Activated gamma-delta T cell (primary cell): Measurements from ENCODE around the gene AAMDC.
"Not testable (repeated sequence)": the region's sequence is repeated elsewhere in the genome, so short reads cannot be mapped to it uniquely, and the experiment has no call there.

ENCODE experiments used
- DNase-seq: peaks from one replicate; lab custom pipeline; 2025; lab: John Stamatoyannopoulos, UW

Gene AAMDC

DNA sequence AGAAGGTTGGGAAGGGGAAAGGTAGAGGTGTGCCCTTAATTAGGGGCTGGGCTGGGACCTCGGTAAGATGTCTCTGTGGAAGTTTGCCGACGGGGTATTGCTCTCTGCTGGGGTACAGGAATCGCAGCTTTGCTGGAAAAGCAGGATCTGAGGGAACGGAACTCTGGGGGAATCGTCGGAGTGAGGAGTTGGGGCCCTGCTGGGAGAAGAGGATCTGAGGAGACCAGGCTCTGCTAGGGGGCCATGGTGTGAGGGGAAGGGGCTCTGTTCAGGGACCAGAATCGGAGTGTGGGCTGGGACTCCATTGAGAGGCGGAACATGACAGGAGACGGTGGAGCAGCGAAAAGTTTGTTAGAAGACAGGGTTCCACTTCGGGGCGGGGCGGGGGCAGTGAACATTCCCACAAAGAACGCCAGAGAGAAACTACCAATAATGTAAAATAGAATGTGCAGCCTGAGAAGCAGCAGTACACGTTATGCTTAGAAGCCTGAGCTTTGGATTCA, 456 bp downstream of the AAMDC start:
- no peak for DNase-seq

DNA sequence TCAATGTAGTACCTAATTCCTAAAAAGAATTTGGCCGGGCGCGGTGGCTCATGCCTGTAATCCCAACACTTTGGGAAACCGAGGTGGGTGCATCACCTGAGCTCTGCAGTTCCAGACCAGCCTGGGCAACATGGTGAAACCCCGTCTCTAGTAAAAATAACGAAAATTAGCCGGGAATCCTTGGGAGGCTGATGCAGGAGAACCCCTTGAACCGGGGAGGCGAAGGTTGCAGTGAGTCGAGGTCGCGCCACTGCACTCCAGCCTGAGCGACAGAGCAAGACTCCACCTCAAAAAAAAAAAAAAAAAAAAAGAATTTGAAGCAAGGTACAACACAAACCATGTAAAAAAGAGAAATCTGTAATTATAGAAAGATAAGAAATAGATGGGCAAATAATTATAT, 1.2 kb downstream of the AAMDC start:
- not testable (repeated sequence) for DNase-seq

DNA sequence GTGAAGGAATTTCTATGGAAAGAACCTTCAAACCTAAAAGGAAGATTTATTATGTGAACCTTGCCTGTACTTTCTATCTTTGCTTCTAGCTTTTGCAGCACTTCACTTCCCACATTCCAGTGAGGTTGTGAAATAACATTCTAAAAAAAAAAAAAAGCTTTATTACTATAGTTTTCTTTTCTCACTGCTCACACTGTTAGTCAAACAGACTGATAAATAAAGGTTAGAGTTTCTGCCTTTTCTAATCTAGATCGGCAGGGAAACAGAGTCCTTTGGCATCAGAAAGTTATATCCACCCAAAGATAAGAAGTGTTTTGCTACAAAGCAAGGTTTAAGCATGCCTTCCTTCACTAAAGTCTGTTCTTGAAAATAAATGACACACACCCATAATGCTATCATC, 2.8 kb downstream of the AAMDC start:
- DNase-seq, result no peak

DNA sequence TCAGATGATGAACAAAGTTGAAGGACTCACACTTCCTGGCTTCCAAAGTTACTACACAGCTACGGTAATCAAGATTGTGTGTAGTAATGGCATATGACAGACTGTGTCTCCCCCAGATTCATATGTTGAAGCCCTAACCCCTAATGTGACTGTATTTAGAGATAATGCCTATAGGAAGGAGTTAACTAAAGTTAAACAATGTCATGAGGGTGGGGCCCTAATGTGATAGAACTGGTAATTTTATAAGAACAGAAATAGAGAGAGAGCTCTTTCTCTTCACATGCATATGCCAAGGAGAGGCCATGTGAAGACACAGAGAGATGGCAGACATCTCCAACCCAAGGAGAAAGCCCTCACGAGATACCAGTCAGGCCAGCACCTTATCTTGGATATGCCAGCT, 8.0 kb downstream of the AAMDC start:
- no peak for DNase-seq

DNA sequence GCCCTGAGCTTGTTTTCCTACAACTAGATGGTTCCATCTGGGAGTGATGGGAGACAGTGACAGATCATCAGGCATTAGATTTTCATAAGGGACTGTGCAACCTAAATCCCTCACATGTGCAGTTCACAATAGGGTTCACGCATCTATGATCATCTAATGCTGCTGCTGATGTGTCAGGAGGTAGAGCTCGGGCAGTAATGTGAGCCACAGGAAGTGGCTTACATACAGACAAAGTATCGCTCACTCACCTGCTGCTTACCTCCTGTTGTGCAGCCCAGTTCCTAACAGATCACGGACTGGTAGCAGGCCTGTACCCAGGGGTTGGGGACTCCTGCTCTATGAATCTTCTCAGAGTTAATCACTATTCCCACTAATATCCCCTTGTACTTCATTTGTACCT, 12.4 kb downstream of the AAMDC start:
- no peak for DNase-seq

DNA sequence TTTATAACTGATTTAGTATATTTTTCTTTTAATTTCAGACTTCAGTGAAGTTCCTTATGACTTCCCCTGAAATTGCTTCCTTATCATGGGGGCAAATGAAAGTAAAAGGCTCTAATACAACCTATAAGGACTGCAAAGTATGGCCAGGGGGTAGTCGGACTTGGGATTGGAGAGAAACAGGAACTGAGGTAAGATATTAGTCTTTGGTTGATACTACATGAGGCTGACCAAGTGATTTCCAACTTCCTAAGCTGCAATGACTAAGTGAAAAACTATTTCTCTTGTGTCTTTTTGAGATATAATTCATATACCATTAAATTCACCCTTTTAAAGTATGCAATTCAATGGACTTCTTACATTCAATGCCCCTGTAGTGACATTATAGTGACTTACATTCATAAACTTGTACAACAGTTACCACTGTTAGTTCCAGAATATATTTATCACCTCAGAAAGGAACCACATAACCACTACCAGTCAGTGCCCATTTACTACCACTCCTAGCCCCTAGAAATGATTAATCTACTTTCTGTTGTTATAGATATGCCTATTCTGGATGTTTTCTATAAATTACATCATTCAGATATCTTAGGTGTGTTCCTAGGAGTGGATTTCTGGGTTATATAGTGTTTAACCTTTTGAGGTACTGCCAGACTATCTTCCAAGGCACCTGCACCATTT, 21.6 kb downstream of the AAMDC start:
- DNase-seq, result no peak

DNA sequence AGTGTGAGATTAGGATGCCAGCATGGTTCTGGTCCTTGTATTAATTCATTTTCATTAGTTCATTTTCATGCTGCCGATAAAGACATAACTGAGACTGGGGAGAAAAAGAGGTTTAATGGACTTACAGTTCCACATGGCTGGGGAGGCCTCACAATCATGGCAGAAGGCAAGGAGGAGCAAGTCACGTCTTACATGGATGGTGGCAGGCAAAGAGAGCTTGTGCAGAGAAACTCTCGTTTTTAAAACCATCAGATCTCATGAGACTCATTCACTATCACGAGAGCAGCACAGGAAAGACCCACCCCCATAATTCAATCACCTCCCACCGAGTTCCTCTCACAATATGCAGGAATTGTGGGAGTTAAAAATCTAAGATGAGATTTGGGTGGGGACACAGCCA, 22.8 kb downstream of the AAMDC start:
- DNase-seq, result not testable (repeated sequence)

DNA sequence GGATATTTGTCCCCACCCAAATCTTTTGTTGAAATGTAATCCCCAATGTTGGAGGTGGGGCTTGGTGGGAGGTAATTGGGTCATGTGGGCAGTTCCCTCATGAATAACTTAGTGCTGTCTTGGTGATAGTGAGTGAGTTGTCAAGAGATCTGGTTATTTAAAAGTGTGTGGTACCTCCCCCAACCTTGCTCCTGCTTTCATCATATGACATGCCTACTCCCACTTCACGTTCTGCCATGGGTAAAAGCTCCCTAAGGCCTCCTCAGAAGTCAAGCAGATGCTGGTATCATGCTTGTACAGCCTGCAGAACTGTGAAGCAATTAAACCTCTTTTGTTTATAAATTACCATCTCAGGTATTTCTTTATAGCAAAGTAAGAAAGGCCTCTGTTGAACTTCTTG, 30.6 kb downstream of the AAMDC start:
- no peak for DNase-seq

DNA sequence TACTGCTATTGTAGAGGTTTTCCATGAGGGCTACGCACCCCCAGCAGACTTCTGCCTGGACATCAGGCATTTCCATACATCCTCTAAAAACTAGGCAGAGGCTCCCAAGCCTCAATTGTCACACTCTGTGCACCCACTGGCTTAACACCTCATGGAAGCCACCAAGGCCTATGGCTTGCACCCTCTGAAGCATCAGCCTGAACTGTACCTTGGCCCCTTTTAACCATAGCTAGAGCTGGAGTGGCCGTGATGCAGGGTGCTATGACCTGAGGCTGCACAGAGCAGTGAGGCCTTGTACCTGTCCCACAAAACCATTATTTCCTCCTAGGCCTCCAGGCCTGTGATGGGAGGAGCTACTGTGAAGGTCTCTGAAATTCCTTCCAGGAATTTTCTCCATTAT, 33.9 kb downstream of the AAMDC start:
- no peak for DNase-seq

DNA sequence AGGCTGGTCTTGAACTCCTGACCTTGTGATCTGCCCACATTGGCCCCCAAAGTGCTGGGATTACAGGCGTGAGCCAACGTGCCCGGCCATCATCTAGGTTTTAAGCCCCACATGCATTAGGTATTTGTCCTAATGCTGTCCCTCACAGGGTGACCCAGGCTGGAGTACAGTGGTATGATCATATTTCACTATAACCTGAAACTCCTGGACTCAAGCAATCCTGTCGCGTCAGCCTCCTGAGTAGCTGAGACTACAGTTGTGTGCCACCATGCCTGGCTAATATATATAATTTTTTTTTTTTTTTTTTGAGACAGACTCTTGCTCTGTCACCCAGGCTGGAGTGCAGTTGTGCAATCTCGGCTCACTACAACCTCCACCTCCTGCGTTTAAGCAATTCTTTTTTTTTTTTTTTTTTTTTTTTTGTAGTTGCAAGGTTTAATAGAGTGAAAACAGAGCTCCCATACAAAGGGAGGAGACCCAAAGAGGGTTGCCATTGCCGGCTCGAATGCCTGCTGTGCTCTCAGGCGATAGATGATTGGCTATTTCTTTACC, 37.0 kb downstream of the AAMDC start:
- DNase-seq, result not testable (repeated sequence)

DNA sequence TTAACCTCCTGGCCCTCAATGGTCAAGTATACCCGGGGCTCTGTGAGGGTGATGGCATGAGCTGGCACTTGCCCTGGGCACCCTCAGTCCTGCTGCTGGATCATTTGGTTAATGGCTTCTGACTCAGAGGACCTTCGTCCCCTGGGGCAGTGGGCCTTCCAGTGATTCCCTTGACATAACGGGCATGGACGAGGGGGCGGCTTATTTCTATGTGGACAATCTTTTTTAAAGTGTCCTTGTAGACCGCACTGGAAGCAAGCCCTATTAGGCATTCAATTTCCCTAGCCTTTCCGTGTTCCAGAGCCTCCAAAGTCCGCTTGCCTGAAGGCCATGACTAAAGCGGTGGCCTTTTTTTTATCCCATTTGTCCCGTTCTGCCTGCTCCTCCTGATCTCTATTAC, 40.5 kb downstream of the AAMDC start:
- not testable (repeated sequence) for DNase-seq

DNA sequence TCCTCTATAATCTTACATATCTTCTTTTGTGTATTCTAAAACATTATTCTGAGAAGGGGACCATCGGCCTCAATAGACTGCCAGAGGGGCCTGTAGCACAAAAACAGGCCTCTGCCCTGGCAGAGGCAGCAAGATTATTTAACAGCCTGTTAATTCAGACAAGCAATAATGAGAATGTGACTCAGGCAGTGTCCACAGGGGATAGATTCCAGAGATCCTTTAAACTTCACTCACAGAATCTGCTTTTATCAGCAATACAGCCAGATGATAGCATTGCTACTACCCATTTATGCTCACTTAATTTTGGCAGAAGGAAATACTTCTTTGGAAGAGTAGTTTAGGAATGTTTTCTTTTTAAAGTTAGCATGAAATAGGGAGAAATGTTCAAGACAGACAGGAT, 44.9 kb downstream of the AAMDC start:
- no peak for DNase-seq

DNA sequence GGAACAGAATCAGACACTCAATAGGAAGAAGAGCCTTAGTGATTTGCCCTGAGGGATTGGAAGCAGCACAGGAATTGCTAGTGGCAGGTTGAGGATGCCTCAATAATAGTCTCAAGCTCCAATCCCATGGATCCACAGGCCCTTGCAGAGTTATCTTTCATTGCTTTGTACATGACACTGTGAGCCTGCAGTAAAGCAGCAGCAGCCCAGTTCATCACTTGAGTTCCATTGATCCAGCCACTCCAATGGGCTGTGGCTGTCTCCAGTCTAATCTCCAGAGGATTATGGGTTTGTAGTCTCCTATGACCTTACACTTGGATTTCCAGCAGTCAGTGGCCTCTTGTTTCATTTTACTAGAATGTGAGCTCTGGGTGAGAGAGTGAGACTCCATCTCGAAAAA, 45.4 kb downstream of the AAMDC start:
- DNase-seq, result no peak

DNA sequence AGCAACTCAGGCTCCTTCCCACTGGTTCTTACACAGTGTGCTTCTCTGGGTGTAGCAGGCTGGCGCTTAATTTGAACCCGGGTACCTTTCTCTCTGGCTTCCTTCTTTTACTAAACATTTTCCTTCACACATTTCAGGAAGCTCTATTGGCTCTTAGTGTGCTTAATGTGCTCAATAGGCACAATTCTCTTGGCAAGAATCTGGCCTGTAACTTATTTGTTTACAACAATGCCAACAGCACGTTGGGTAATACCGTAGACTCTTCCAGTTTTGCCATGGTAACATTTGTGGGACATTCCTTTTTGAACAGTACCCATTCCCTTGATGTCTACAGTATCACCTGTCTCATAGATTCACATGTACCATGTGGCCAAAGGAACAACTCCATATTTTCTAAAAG, 47.8 kb downstream of the AAMDC start:
- DNase-seq, result no peak

DNA sequence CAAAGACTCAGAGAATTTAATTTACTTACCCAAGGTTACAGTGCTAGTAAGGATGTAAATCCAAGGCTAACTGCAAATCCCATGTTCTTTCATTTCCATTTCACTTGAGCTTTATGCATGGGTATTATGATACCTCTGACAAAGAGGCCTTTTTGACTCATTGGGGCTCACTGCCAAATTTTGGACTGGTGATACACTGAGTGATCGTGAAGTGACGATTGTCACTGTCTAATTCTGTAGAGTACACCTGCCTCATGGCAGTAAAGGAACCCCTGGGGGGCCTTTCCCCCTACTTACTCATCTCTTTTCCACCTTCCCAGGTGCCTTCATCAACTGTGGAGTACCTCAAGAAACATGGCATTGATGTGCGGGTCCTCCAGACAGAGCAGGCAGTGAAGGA, 50.9 kb downstream of the AAMDC start:
- DNase-seq, result no peak

DNA sequence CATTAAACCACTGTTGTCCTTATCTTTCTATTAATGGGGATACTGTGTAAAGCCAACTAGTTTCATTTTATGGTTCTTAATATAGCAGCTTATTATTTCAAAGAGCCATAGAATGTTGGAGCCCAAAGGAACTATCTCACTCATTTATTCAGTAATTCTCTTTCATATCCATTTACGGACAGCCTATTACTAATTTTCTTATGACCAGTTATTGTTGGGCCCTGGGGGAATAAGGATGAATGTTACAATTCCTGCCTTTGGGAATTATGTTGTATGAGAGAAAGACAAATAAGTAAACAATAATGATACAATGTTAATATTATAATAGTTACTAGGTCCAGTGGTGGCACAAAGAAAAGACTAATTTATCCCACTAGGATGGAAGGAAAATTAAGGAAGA, 52.4 kb downstream of the AAMDC start:
- DNase-seq, result no peak

DNA sequence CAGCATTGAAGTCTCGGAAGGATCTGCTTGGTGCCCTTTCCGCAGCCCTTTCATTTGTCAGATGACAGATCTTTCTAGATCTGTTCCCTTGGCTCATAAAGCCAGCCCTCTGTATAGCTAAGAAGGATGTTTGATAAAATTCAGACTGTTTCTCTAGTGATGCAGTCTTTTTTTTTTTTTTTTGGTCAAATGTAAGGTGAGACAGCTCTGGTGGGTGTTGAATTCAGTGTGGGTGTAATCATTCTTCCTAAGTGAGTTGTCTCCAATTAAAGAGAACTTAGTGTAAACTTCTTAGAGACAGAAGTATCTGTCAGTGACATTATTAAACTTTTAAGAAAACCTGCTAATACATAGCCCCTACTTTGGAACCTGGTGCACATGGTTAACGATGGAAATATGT, 53.3 kb downstream of the AAMDC start:
- no peak for DNase-seq

DNA sequence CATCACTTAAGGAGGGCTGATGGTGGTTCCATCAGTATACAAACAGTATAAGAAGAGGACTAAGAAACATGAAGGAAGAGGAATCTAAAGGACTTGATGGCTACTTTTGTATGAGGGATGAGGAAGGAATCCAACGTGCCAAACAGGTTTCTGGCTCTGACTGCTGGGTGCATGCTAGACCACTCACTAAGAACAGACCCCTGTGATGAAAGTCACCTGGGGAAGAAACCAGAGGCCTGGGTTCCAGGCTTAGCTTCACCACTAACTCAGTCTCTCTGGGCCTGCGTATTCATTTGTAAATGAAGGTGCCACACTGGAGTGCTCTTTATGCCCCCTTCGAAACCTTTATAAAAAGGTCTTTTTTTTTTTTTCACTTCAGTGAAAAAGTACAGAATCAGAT, 55.1 kb downstream of the AAMDC start:
- DNase-seq, result no peak

DNA sequence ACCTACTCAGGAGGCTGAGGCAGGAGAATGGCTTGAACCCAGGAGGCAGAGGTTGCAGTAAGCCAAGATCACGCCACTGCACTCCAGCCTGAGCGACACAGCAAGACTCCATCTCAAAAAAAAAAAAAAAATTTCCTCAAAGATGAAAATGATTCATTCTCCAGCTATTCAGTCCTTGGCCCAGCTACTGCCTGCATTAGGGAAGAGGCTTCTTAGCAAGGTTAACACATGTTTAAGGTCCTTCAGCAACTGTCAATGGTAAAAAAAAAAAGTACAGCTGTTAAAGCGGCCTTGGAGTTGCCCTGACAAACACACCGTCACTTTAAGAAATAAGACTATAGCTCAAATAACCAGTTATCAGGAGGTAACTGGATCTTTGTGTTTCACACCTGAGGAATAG, 57.3 kb downstream of the AAMDC start:
- not testable (repeated sequence) for DNase-seq

DNA sequence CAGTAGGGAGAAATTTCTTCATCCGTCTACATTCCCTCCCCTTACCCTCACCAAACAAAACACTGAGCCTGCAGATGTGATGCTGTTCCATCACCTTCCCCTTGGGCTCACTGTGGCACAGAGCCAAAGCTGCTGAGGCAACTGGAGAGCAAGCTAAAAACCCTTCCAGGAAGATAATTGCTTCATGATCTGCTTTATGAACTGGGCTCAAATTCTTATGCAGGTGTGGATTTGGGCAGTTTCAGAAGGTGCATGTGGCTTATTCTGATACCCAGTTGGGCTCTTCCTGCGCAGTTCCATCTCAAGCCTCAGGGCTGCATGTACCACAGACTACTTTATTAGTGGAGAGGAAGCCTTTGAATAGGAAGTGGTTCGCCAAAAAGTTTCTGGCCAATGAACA, 58.3 kb downstream of the AAMDC start:
- no peak for DNase-seq

DNA sequence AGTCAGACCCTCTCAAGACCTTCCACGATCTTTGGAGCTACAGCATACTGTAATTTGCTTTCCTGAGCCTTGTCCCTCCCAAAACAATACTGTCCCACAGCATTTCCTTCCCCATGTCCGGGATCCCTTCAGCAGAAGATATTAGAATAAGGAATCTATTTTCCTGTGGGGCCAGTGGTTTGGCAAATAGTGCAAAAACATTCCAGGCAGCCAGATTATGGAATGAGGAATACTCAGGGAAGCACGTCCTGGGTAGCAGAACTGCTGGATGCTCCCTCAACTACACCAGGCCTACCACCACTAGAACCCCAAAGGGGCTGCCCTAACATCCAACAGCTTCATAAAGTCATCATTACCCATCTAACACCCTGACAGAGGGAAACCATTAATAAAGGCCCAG, 61.5 kb downstream of the AAMDC start:
- no peak for DNase-seq

DNA sequence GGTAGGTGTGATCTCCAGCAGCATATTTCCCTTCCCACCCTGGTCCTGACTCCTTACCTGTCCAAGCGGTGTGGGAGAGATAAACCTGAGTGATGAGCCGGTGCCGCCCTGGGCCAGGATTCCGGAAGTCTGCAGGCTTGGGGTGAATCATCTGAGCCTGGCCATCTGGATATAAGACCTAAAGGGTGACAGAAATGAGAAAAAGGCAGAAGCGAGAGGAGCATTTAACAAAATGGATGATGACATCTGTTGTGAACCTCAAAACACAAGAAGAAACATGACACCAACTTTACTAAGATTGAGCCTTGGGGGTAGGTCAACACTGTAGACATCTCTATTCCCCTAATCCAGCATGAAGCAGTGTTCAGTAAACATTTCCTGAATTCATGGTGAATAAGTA, 62.8 kb downstream of the AAMDC start:
- no peak for DNase-seq

DNA sequence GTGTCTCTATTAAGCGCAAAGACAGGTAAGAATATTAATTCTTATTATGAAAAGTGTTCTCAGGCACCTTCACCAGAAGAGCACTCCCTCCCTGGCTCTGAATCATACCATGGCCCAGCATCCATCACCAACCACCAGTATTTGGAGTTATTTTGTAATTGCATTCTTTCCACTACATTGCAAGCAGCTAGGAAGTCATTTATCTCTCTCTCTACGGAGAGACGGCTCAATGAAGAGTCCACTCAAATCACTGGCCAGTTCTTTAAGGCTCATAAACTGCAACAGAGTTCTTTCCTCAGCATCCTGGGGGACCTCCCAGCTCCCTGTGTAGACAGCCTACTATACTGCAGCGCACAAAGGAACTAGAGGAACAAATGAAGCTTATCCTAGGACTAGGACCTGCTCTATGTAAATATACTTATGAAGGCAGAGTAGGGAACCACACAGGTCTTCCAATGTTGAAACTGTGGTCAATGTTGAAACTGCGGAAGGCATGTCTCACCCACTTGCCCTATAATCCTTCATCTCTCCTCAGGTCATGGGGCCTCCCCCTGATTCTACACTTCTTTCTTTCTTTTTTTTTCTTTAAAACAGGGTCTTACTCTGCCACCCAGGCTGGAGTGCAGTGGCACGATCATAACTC, 63.4 kb downstream of the AAMDC start:
- no peak for DNase-seq

DNA sequence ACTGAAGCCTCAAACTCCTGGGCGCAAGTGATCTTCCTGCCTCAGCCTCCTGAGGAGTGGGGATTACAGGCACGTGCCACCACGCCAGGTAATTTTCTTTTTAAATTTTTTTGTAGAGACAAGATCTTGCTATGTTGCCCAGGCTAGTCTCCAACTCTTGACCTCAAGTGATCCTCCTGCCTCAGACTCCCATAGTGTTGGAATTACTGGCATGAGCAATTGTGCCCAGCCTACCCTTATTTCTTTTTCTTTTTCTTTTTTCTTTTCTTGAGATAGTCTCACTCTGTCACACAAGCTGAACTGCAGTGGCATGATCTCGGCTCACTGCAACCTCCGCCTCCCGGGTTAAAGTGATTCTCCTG, 63.9 kb downstream of the AAMDC start:
- DNase-seq, result no peak
